ENCODE results near the gene AQP1. TPM values are rescaled to one million over a fixed set of nuclear protein-coding genes. Genes with fewer than 3 reads are reported as not detected.

AQP1 gene
- polyA plus RNA-seq, 1 donor from 2014 or later: 3.2 TPM

DNA sequence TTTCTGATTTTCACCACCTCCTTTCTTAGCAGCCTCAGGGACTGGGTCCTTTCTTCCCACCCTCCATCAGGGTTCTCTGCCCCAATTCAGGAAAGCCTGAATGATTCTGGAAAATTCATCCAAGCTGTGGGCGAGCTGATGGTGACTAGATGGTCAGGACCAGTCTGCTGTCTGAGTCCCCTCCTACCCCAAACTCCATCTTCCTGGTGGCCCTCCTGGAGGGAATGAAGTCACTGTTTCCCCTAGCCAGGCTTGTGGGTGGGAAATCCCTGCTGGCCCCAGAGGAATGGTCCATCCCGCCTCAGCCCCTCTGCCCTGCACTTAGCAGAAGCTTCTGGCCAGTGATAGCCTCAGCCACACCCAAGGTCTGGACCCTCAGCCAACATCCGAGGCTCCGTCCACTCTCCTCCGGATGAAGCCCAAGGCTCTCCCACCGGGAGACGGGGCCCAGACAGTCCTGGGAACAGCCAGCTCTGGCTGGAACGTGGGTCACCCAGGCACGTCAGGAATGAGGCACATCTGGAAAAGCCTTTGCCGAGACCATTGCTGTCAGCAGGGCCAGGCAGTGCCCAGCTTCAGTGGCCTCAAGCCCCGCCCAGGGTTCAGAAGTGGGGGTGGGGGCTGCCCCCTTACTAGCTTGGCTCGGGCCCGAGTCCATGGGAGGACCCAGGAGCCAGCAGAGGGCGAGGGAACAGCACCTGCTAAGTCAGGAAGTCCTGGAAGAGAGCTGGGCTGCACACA lies 4.0 kb upstream of the AQP1 start:
- H3K79me2 ChIP-seq (replicated peaks; ENCODE audit: insufficient read depth, low read length): no peaks in the 10 kb centered on the region
- H3K4me2 ChIP-seq (ENCODE audit: low read length): no peak overlapping the region

DNA sequence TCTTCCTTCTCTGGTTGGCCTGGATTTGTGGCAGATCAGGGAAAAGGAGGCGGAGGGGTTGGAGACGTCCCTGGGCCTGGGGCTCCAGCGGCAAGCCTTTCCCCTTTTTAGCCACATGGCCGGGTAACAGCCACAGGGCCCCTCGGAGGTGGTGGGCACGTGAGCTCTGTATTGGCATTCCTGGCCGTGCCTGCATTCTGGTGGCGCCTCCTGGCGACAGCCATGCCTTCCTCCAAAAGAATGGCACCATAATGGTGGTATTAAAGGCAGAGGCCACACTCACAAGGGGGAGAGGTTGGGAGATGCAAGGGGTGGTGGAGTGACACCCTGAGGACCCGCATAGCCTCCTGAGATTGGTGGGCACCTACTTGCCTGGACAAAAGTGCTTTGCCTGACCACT lies 3.0 kb upstream of the AQP1 start:
- H3K36me3 ChIP-seq (ENCODE audit: insufficient read depth, low read length): no peaks in the 10 kb centered on the region
- no peak for TF ChIP-seq POLR2AphosphoS5 (IDR thresholded peaks at IDR 0.05)
- TF ChIP-seq, protein P1, sequence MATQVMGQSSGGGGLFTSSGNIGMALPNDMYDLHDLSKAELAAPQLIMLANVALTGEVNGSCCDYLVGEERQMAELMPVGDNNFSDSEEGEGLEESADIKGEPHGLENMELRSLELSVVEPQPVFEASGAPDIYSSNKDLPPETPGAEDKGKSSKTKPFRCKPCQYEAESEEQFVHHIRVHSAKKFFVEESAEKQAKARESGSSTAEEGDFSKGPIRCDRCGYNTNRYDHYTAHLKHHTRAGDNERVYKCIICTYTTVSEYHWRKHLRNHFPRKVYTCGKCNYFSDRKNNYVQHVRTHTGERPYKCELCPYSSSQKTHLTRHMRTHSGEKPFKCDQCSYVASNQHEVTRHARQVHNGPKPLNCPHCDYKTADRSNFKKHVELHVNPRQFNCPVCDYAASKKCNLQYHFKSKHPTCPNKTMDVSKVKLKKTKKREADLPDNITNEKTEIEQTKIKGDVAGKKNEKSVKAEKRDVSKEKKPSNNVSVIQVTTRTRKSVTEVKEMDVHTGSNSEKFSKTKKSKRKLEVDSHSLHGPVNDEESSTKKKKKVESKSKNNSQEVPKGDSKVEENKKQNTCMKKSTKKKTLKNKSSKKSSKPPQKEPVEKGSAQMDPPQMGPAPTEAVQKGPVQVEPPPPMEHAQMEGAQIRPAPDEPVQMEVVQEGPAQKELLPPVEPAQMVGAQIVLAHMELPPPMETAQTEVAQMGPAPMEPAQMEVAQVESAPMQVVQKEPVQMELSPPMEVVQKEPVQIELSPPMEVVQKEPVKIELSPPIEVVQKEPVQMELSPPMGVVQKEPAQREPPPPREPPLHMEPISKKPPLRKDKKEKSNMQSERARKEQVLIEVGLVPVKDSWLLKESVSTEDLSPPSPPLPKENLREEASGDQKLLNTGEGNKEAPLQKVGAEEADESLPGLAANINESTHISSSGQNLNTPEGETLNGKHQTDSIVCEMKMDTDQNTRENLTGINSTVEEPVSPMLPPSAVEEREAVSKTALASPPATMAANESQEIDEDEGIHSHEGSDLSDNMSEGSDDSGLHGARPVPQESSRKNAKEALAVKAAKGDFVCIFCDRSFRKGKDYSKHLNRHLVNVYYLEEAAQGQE (IDR thresholded peaks at IDR 0.05; ENCODE audit: borderline replicate concordance): no peak
- no peak for TF ChIP-seq RAD21 (conservative IDR thresholded peaks at IDR 0.05)
- no peak for TF ChIP-seq MXI1 (conservative IDR thresholded peaks at IDR 0.05; ENCODE audit: poor library complexity, severe bottlenecking)
- TF ChIP-seq EP300 (conservative IDR thresholded peaks at IDR 0.05; ENCODE audit: poor library complexity, severe bottlenecking): no peak
- TF ChIP-seq, protein P2, sequence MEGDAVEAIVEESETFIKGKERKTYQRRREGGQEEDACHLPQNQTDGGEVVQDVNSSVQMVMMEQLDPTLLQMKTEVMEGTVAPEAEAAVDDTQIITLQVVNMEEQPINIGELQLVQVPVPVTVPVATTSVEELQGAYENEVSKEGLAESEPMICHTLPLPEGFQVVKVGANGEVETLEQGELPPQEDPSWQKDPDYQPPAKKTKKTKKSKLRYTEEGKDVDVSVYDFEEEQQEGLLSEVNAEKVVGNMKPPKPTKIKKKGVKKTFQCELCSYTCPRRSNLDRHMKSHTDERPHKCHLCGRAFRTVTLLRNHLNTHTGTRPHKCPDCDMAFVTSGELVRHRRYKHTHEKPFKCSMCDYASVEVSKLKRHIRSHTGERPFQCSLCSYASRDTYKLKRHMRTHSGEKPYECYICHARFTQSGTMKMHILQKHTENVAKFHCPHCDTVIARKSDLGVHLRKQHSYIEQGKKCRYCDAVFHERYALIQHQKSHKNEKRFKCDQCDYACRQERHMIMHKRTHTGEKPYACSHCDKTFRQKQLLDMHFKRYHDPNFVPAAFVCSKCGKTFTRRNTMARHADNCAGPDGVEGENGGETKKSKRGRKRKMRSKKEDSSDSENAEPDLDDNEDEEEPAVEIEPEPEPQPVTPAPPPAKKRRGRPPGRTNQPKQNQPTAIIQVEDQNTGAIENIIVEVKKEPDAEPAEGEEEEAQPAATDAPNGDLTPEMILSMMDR (IDR thresholded peaks at IDR 0.05; ENCODE audit: poor library complexity, severe bottlenecking): no peak
- no peak for TF ChIP-seq TAF1 (IDR thresholded peaks at IDR 0.05; ENCODE audit: low read depth)
- H3K9ac ChIP-seq (ENCODE audit: low read length): no peak overlapping the region
- H3K4me3 ChIP-seq (ENCODE audit: low read length): no peak overlapping the region
- H3K27ac ChIP-seq (ENCODE audit: low read length): no peak overlapping the region
- no peaks in the 10 kb centered on the region for H3K79me2 ChIP-seq (replicated peaks; ENCODE audit: insufficient read depth, low read length)
- H4K20me1 ChIP-seq (ENCODE audit: insufficient read depth): no peaks in the 10 kb centered on the region
- H3K4me2 ChIP-seq (ENCODE audit: low read length): no peak overlapping the region
- no peaks in the 10 kb centered on the region for H3F3A ChIP-seq (ENCODE audit: insufficient read depth, low read length, poor library complexity, severe bottlenecking)
- H3K27me3 ChIP-seq (ENCODE audit: insufficient read depth, low read depth, low read length): no peaks in the 10 kb centered on the region
- H3K9me2 ChIP-seq (ENCODE audit: insufficient read depth, low read length): no peaks in the 10 kb centered on the region
- H2AFZ ChIP-seq (ENCODE audit: low read depth, low read length): no peak overlapping the region
- no peaks in the 10 kb centered on the region for H3K9me3 ChIP-seq (ENCODE audit: low read length)

More for the DNA sequence above, 4.0 kb upstream of the AQP1 start:
- H4K20me1 ChIP-seq (ENCODE audit: insufficient read depth): no peaks in the 10 kb centered on the region
- no peaks in the 10 kb centered on the region for H3K27me3 ChIP-seq (ENCODE audit: insufficient read depth, low read depth, low read length)
- no peaks in the 10 kb centered on the region for H3K36me3 ChIP-seq (ENCODE audit: insufficient read depth, low read length)
- no peak for TF ChIP-seq MXI1 (conservative IDR thresholded peaks at IDR 0.05; ENCODE audit: poor library complexity, severe bottlenecking)
- TF ChIP-seq, protein P1 (IDR thresholded peaks at IDR 0.05; ENCODE audit: borderline replicate concordance): no peak
- H3F3A ChIP-seq (ENCODE audit: insufficient read depth, low read length, poor library complexity, severe bottlenecking): no peaks in the 10 kb centered on the region
- H3K9ac ChIP-seq (ENCODE audit: low read length): no peak overlapping the region
- H3K9me3 ChIP-seq (ENCODE audit: low read length): no peaks in the 10 kb centered on the region
- H3K4me3 ChIP-seq (ENCODE audit: low read length): no peak overlapping the region
- no peak overlapping the region for H2AFZ ChIP-seq (ENCODE audit: low read depth, low read length)
- H3K9me2 ChIP-seq (ENCODE audit: insufficient read depth, low read length): no peaks in the 10 kb centered on the region
- H3K27ac ChIP-seq (ENCODE audit: low read length): no peak overlapping the region
